KMS-11 (cell line): ENCODE measurements around the gene USP6.
"Not testable (repeated sequence)": the region's sequence is repeated elsewhere in the genome, so short reads cannot be mapped to it uniquely, and the experiment has no call there.

Experiments
- H2AFZ ChIP-seq: fragments of 200-600 bp; sonication (generic); 2 replicates; pipeline ENCODE4 v1.6.1; 2016; ENCODE audit warnings: antibody characterized with exemption, mixed run types, low read depth
- H3K27ac ChIP-seq: fragments of 200-600 bp; sonication (generic); 2 replicates; pipeline ENCODE4 v1.6.1; 2016; ENCODE audit warnings: mild to moderate bottlenecking, mixed run types
- H3K27me3 ChIP-seq: fragments of 200-600 bp; sonication (generic); 2 replicates; pipeline ENCODE4 v1.6.1; 2017; ENCODE audit warnings: mild to moderate bottlenecking, low read depth, mixed run types, moderate library complexity; ENCODE audit not compliant: insufficient read depth
- H3K36me3 ChIP-seq: fragments of 200-600 bp; sonication (generic); 2 replicates; pipeline ENCODE4 v1.6.1; 2017; ENCODE audit warnings: mild to moderate bottlenecking, mixed run types; ENCODE audit not compliant: insufficient read depth
- H3K4me1 ChIP-seq: fragments of 200-600 bp; sonication (generic); 2 replicates; pipeline ENCODE4 v1.6.1; 2016; ENCODE audit warnings: mild to moderate bottlenecking, low read depth, mixed run types; ENCODE audit not compliant: poor library complexity, severe bottlenecking
- H3K4me2 ChIP-seq: fragments of 200-600 bp; sonication (generic); 2 replicates; pipeline ENCODE4 v1.7.0; 2016; ENCODE audit warnings: mild to moderate bottlenecking, mixed run types
- H3K4me3 ChIP-seq: fragments of 200-600 bp; sonication (generic); IDR thresholded peaks from 2 replicates; pipeline ENCODE4 v1.6.1; 2017; ENCODE audit warnings: low read depth, low read length, mixed read lengths; ENCODE audit not compliant: insufficient read depth
- H3K79me2 ChIP-seq: fragments of 200-600 bp; sonication (generic); 2 replicates; pipeline ENCODE4 v1.6.1; 2016; ENCODE audit warnings: low read depth, mixed run types; ENCODE audit not compliant: insufficient read depth
- H3K9ac ChIP-seq: fragments of 200-600 bp; sonication (generic); 2 replicates; pipeline ENCODE4 v1.6.1; 2016; ENCODE audit warnings: mild to moderate bottlenecking, mixed run types
- H4K20me1 ChIP-seq: fragments of 200-600 bp; sonication (generic); 2 replicates; pipeline ENCODE4 v1.6.1; 2016; ENCODE audit warnings: mild to moderate bottlenecking, mixed run types; ENCODE audit not compliant: insufficient read depth
- TF ChIP-seq, protein P1 (sequence below): fragments of 200-600 bp; sonication (generic); conservative IDR thresholded peaks from 2 replicates; pipeline ENCODE4 v1.6.1; 2017; ENCODE audit warnings: low read depth, mild to moderate bottlenecking, antibody characterized with exemption, low read length, moderate library complexity, mixed read lengths

Gene USP6

DNA sequence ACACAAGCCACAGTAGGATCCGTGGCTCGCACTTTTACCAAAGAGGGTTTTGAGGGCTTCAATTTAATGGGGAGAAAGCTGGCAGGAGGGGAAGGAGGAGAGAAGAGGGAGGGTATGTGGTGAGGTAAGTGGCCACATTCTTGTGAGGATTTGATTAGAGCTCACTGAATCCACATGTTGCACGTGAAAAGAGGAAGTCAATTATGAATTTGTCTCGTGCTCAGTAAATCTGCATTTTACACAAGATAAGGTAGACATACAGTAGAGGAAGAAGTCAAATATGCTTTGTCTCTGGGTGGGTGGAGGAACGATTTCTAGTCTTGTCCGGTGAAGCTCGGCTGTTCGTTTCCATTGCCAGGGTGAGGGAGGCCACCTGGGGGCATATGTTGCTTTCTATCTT, 5.0 kb upstream of the USP6 start:
- H3K36me3 ChIP-seq, result no peaks in the 10 kb centered on the region

GRCh38 chr17:5111402-5112204, 4.2 kb upstream of the USP6 start, which contains the start of gene ZNF232:
TSS of gene ZNF232 (minus strand) at chr17:5111878. CDS start at chr17:5111822, 56 bp downstream.
- Histone ChIP-seq H3K4me3 (no peak within 1 kb of the TSS), H3K4me1 (no peaks in the 10 kb centered on the region), H3K9ac (peak within 1 kb of the TSS; percentile 30; the same call in 1 of the 2 replicates), H3K79me2 (no peaks in the 10 kb centered on the region), H3K27me3 (no peaks in the 10 kb centered on the region), H3K27ac (no peak within 1 kb of the TSS), H2AFZ (peak within 1 kb of the TSS; percentile 38; the same call in 1 of the 2 replicates), H4K20me1 (no peaks in the 10 kb centered on the region), H3K4me2 (peak within 1 kb of the TSS; percentile 29; the same call in 1 of the 2 replicates), H3K36me3 (no peaks in the 10 kb centered on the region)
- TF ChIP-seq, protein P1, sequence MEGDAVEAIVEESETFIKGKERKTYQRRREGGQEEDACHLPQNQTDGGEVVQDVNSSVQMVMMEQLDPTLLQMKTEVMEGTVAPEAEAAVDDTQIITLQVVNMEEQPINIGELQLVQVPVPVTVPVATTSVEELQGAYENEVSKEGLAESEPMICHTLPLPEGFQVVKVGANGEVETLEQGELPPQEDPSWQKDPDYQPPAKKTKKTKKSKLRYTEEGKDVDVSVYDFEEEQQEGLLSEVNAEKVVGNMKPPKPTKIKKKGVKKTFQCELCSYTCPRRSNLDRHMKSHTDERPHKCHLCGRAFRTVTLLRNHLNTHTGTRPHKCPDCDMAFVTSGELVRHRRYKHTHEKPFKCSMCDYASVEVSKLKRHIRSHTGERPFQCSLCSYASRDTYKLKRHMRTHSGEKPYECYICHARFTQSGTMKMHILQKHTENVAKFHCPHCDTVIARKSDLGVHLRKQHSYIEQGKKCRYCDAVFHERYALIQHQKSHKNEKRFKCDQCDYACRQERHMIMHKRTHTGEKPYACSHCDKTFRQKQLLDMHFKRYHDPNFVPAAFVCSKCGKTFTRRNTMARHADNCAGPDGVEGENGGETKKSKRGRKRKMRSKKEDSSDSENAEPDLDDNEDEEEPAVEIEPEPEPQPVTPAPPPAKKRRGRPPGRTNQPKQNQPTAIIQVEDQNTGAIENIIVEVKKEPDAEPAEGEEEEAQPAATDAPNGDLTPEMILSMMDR, result no peak

More for the DNA sequence above, 5.0 kb upstream of the USP6 start:
- TF ChIP-seq, protein P1, result no peak
- no peaks in the 10 kb centered on the region for H4K20me1 ChIP-seq
- no peaks in the 10 kb centered on the region for H3K79me2 ChIP-seq
- H3K27me3 ChIP-seq, result no peaks in the 10 kb centered on the region
- H3K27ac ChIP-seq, result no peak overlapping the region
- H3K4me1 ChIP-seq, result no peaks in the 10 kb centered on the region
- no peak overlapping the region for H2AFZ ChIP-seq
- peak overlapping the region; percentile 29; the same call in 1 of the 2 replicates for H3K4me2 ChIP-seq
- H3K4me3 ChIP-seq, result no peak overlapping the region
- no peak overlapping the region for H3K9ac ChIP-seq

DNA sequence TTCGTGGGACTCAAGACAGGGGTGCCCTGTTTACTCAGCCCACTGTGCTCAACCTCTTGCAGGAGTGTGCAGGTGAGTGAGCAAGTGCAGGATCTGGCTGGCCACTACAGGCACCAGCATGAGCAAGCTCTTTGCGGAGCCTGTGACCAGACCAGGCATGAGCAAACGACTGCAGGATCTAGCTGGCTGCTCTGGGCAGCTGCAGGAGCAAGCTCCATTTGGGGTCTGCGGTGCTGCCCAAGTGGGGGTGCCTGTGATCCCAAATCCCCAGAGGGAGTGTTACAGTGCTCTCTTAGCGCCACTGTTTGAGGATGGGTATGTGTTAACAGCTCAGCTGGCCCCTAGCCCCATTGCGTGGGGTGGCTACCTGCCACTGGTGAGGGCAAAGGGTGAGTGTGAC, 2.4 kb downstream of the USP6 start:
- Histone ChIP-seq H3K36me3 (no peaks in the 10 kb centered on the region), H3K79me2 (no peaks in the 10 kb centered on the region), H4K20me1 (no peaks in the 10 kb centered on the region), H3K27ac (no peak overlapping the region), H3K4me2 (no peak overlapping the region), H3K4me1 (no peaks in the 10 kb centered on the region), H3K4me3 (no peak overlapping the region), H2AFZ (no peak overlapping the region), H3K27me3 (no peaks in the 10 kb centered on the region), H3K9ac (no peak overlapping the region)
- TF ChIP-seq, protein P1, result no peak

DNA sequence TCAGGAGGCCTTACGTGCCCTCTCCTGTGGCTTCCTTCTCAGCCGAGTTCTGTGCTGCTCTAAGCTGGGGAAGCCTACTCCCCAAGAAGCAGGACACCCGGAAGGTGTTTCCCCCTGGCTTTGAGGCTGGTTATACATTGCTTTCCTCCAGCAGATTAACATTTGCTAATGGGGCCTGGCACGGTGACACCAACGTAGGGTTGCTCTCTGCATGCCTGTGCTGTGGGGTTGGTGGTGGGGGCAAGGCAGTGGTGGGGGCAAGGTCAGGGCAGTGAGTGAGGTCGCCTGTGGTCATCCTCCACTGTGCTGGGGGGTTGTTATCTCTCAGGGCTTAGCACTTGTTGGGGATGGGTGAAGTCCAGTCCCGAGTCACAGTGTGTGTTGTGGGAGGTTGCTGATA, 4.2 kb downstream of the USP6 start:
- no peaks in the 10 kb centered on the region for H3K36me3 ChIP-seq
- H3K4me2 ChIP-seq, result no peak overlapping the region
- no peak overlapping the region for H3K27ac ChIP-seq
- H3K9ac ChIP-seq, result no peak overlapping the region
- H3K27me3 ChIP-seq, result no peaks in the 10 kb centered on the region
- H3K4me3 ChIP-seq, result no peak overlapping the region
- TF ChIP-seq, protein P1, result no peak
- H3K4me1 ChIP-seq, result no peaks in the 10 kb centered on the region
- no peaks in the 10 kb centered on the region for H3K79me2 ChIP-seq
- H2AFZ ChIP-seq, result no peak overlapping the region
- H4K20me1 ChIP-seq, result no peaks in the 10 kb centered on the region

DNA sequence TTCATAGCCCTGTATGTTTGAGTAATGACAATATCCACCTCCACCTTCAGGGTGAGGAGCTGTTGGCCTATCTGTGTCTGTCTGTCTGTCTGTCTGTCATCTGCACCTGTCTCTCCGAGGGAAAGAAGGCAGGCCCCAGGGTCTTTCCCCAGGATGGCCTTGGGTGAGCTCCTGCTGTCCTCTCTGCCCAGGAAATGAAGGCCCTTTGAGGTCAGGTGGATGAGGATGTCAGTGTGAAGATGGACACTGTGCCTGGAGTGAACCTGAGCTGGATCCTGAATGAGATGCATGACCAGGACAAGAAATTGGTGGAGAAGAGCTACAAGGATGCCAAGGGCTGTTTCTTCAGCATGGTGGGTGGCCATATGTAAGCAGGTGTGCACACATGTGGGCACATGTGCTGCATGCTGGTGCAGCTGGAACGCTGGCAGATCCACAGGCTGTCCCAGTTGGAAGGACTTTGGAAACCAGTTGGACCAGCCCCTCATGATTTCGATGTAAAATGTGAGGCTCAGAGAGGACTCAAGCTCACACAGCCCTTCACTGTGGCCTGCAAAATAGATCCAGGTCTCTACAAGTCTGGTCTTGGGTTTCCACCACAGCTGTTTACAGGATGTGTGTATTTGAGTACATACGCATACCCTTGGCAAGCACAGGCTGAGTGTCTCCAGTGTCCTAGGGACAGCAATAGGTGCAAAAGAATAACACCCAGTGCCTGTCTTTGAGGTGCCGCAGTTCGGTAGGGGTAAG, 4.8 kb downstream of the USP6 start:
- H3K4me1 ChIP-seq, H4K20me1 ChIP-seq, H3K4me3 ChIP-seq, H3K79me2 ChIP-seq, H3K27ac ChIP-seq, H3K9ac ChIP-seq, H3K4me2 ChIP-seq, H2AFZ ChIP-seq, H3K27me3 ChIP-seq, H3K36me3 ChIP-seq: not testable (repeated sequence)
